HEK293T (cell line): ENCODE data around the gene SAMD10.

Experiments
- CTCF ChIA-PET: fragments of 350-600 bp; formaldehyde crosslinking; extraction: SDS; loops from one replicate; lab custom pipeline; 2021; ENCODE audit warnings: antibody characterized with exemption, inconsistent platforms; lab: Yijun Ruan, JAX
- POLR2A ChIA-PET: fragments of 350-600 bp; formaldehyde crosslinking; extraction: SDS; loops from one replicate; lab custom pipeline; 2020; ENCODE audit warnings: antibody characterized with exemption, inconsistent platforms; lab: Yijun Ruan, JAX
- DNase-seq: peaks from one replicate; pipeline ENCODE4 v3.0.0; 2012; ENCODE audit warnings: mixed read lengths; ENCODE audit errors: extremely low spot score
- ARNT ChIP-seq: fragments of 450-650 bp; IDR thresholded peaks from 2 replicates; pipeline ENCODE4 v1.6.1; 2017; ENCODE audit warnings: mild to moderate bottlenecking
- BHLHE40 ChIP-seq: fragments of 450-650 bp; IDR thresholded peaks from 2 replicates; pipeline ENCODE4 v1.6.1; 2016; ENCODE audit warnings: mild to moderate bottlenecking, moderate library complexity, borderline replicate concordance
- CTBP1 ChIP-seq: fragments of 450-650 bp; IDR thresholded peaks from 2 replicates; pipeline ENCODE4 v1.6.1; 2016; ENCODE audit warnings: borderline replicate concordance
- ELF4 ChIP-seq: fragments of 450-650 bp; IDR thresholded peaks from 2 replicates; pipeline ENCODE4 v1.6.1; 2017; ENCODE audit warnings: antibody characterized with exemption
- FOXA1 ChIP-seq: fragments of 450-650 bp; IDR thresholded peaks from 2 replicates; pipeline ENCODE4 v1.6.1; 2016; ENCODE audit warnings: mild to moderate bottlenecking
- FOXK2 ChIP-seq: fragments of 450-650 bp; IDR thresholded peaks from 2 replicates; pipeline ENCODE4 v1.6.1; 2016; ENCODE audit warnings: mild to moderate bottlenecking
- FOXM1 ChIP-seq: fragments of 450-650 bp; IDR thresholded peaks from 2 replicates; pipeline ENCODE4 v1.6.1; 2017; ENCODE audit warnings: mild to moderate bottlenecking, borderline replicate concordance
- HDGF ChIP-seq: fragments of 450-650 bp; IDR thresholded peaks from 2 replicates; pipeline ENCODE4 v1.6.1; 2017; ENCODE audit warnings: antibody characterized with exemption, borderline replicate concordance
- L3MBTL2 ChIP-seq: fragments of 450-650 bp; conservative IDR thresholded peaks from 2 replicates; pipeline ENCODE4 v1.6.1; 2016; ENCODE audit warnings: mild to moderate bottlenecking
- LEF1 ChIP-seq: fragments of 450-650 bp; IDR thresholded peaks from 2 replicates; pipeline ENCODE4 v1.6.1; 2017; ENCODE audit warnings: mild to moderate bottlenecking, borderline replicate concordance
- NFRKB ChIP-seq: fragments of 450-650 bp; IDR thresholded peaks from 2 replicates; pipeline ENCODE4 v1.6.1; 2016; ENCODE audit warnings: mild to moderate bottlenecking, moderate library complexity
- SP1 ChIP-seq: fragments of 450-650 bp; IDR thresholded peaks from 2 replicates; pipeline ENCODE4 v1.6.1; 2017
- SUZ12 ChIP-seq: fragments of 450-650 bp; IDR thresholded peaks from 2 replicates; pipeline ENCODE4 v1.6.1; 2016; ENCODE audit warnings: mild to moderate bottlenecking
- TARDBP ChIP-seq: fragments of 450-650 bp; IDR thresholded peaks from 2 replicates; pipeline ENCODE4 v1.6.1; 2016
- ZNF384 ChIP-seq: fragments of 450-650 bp; IDR thresholded peaks from 2 replicates; pipeline ENCODE4 v1.6.1; 2016
- TF ChIP-seq, protein P1 (sequence below): fragments of 450-650 bp; IDR thresholded peaks from 2 replicates; pipeline ENCODE4 v1.6.1; 2016

The SAMD10 gene

DNA sequence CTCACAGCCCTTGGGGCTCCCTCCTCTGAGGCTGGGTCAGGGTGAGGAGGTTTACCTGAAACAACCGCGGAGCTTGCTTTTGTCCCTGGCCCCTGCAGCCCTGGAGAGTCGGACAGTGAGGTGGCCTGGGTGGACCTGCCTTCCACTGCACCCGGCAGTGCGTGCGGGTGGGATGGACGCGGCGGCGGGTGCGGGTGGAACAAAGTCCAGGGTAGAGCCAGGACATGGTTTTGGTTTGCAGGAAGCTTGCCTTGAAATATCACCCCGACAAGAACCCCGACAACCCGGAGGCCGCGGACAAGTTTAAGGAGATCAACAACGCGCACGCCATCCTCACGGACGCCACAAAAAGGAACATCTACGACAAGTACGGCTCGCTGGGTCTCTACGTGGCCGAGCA, 50.4 kb downstream of the SAMD10 start:
- no peak for DNase-seq
- ChIA-PET CTCF (no interaction called here), POLR2A (no interaction called here)
- TF ChIP-seq ELF4 (no peak), HDGF (no peak), SP1 (no peak), ZNF384 (no peak), FOXA1 (no peak), NFRKB (no peak), ARNT (no peak), SUZ12 (no peak), TARDBP (no peak), L3MBTL2 (no peak), BHLHE40 (no peak), FOXK2 (no peak), FOXM1 (no peak), LEF1 (no peak)
- TF ChIP-seq, protein P1, sequence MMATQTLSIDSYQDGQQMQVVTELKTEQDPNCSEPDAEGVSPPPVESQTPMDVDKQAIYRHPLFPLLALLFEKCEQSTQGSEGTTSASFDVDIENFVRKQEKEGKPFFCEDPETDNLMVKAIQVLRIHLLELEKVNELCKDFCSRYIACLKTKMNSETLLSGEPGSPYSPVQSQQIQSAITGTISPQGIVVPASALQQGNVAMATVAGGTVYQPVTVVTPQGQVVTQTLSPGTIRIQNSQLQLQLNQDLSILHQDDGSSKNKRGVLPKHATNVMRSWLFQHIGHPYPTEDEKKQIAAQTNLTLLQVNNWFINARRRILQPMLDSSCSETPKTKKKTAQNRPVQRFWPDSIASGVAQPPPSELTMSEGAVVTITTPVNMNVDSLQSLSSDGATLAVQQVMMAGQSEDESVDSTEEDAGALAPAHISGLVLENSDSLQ: no peak

DNA sequence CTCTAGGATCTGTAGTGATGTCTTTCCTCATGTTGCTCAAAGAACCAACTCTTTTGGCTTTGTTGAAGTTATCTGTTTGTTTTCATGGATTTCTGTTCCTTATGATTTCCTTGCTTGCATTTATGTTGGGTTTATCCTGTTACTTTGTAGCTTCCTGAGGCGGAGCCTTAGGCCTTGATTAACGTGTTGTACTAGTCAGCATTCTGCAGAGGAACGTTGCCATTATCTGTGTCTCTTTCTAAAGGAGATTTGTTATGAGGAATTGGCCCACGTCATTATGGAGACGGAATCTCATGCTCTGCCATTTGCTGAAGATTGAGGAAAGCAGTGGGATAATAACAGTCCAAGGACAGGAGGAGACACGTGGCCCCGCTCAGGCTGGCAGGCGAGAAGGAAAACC, 53.1 kb downstream of the SAMD10 start:
- POLR2A ChIA-PET: interaction anchor here (0.9 kb wide), 1 partner anchor 15 kb away, joined by 3 read pairs; no protein-coding TSS in a partner anchor

DNA sequence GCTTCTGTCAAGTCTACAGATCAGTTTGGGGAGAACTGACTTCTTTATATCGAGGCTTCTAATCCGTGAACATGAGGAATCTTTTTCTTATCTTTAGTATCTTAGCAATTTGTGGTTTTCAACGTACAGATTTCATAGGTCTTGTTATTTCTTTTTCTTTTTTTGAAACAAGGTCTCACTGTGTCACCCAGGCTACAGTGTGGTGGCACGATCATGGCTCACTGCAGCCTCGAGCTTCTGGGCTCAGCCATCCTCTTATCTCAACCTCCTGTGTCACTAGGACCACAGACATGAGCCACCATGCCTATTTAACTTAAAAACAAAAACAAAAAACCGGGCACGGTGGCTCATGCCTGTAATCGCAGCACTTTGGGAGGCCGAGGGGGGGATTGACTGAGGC, 55.2 kb downstream of the SAMD10 start:
- POLR2A ChIA-PET: no interaction called here
- TF ChIP-seq ARNT: no peak
- no peak for TF ChIP-seq ZNF384
- no peak for TF ChIP-seq ELF4
- no peak for TF ChIP-seq FOXK2
- no peak for TF ChIP-seq BHLHE40
- TF ChIP-seq TARDBP: no peak
- no peak for TF ChIP-seq SUZ12
- no peak for TF ChIP-seq FOXM1
- no peak for TF ChIP-seq CTBP1
- no peak for TF ChIP-seq HDGF
- TF ChIP-seq FOXA1: no peak
- TF ChIP-seq SP1: no peak
- TF ChIP-seq LEF1: no peak
- no peak for TF ChIP-seq NFRKB
- TF ChIP-seq, protein P1: no peak
- TF ChIP-seq L3MBTL2: no peak
- DNase-seq: no peak
- CTCF ChIA-PET: no interaction called here

More for the DNA sequence above, 53.1 kb downstream of the SAMD10 start:
- TF ChIP-seq ZNF384: no peak
- TF ChIP-seq FOXA1: no peak
- TF ChIP-seq HDGF: no peak
- no peak for TF ChIP-seq FOXM1
- TF ChIP-seq SP1: no peak
- TF ChIP-seq, protein P1: no peak
- TF ChIP-seq BHLHE40: no peak
- TF ChIP-seq L3MBTL2: no peak
- TF ChIP-seq FOXK2: no peak
- no peak for TF ChIP-seq ARNT
- TF ChIP-seq CTBP1: no peak
- no peak for TF ChIP-seq LEF1
- TF ChIP-seq SUZ12: no peak
- no peak for TF ChIP-seq TARDBP
- no peak for TF ChIP-seq ELF4
- no peak for TF ChIP-seq NFRKB
- no peak for DNase-seq
- CTCF ChIA-PET: interaction anchor here (1.4 kb wide), 1 partner anchor 8 kb away, joined by 3 read pairs; no protein-coding TSS in a partner anchor
